CD14-positive monocyte (primary cell): Measurements from ENCODE around the gene NCMAP. TPM values are rescaled to one million over a fixed set of nuclear protein-coding genes. Genes with fewer than 3 reads are reported as not detected.
A peak's percentile ranks its signal among the peaks of the same experiment; 100 is the strongest.

Experiments
- DNase-seq, 3 donors: peaks; one replicate each; pipeline ENCODE4 v3.0.0-alpha.2; 2011 to 2022
- H2AFZ ChIP-seq: 2 replicates; pipeline ENCODE4 v1.6.0; 2012; ENCODE audit warnings: mild to moderate bottlenecking, low read depth, low read length, inconsistent platforms; ENCODE audit not compliant: insufficient read depth, poor library complexity, severe bottlenecking
- H3K27ac ChIP-seq, 2 donors: 1 replicate in 1 of 2; 2 replicates in 1 of 2; pipeline ENCODE4 v1.5.1; 2012 to 2013; ENCODE audit warnings: low read length in 2 of 2, control low read depth in 1 of 2, inconsistent platforms in 1 of 2, low read depth in 1 of 2, mild to moderate bottlenecking in 1 of 2
- H3K27me3 ChIP-seq, 2 donors: one replicate each; pipeline versions ENCODE4 v1.6.0 to v1.6.1; 2011 to 2013; ENCODE audit warnings: low read length in 2 of 2; ENCODE audit not compliant: control insufficient read depth in 2 of 2, insufficient read depth in 2 of 2
- H3K36me3 ChIP-seq, 2 donors: replicated peaks in 1 of 2; 1 replicate in 1 of 2; 2 replicates in 1 of 2; pipeline versions ENCODE4 v1.5.1 to v1.6.1; 2012 to 2013; ENCODE audit warnings: low read length in 2 of 2, control low read depth in 1 of 2, inconsistent platforms in 1 of 2, mild to moderate bottlenecking in 1 of 2; ENCODE audit not compliant: insufficient read depth in 2 of 2, control insufficient read depth in 1 of 2
- H3K4me1 ChIP-seq, 2 donors: 1 replicate in 1 of 2; 2 replicates in 1 of 2; pipeline versions ENCODE4 v1.5.1 to v1.6.1; 2012 to 2013; ENCODE audit warnings: low read length in 2 of 2, control low read depth in 1 of 2, inconsistent platforms in 1 of 2, mild to moderate bottlenecking in 1 of 2, moderate library complexity in 1 of 2; ENCODE audit not compliant: insufficient read depth in 2 of 2, control insufficient read depth in 1 of 2
- H3K4me2 ChIP-seq: replicated peaks from 2 replicates; pipeline ENCODE3; 2012; ENCODE audit warnings: low read length, moderate library complexity, mild to moderate bottlenecking; ENCODE audit not compliant: poor library complexity, severe bottlenecking; ENCODE audit errors: extremely low read depth
- H3K4me3 ChIP-seq, 3 experiments: fragments of 200-600 bp in 1 of 3; sonication (generic) in 1 of 3; replicated peaks in 1 of 3; 1 replicate in 2 of 3; 2 replicates in 1 of 3; pipeline ENCODE4 v1.5.1; 2011 to 2013; ENCODE audit warnings: low read length in 3 of 3, mild to moderate bottlenecking in 3 of 3, control low read depth in 2 of 3, low read depth in 2 of 3, inconsistent platforms in 1 of 3, moderate library complexity in 1 of 3
- H3K79me2 ChIP-seq: 2 replicates; pipeline ENCODE4 v1.6.0; 2012; ENCODE audit warnings: mild to moderate bottlenecking, control low read depth, inconsistent platforms, low read length, moderate library complexity; ENCODE audit not compliant: insufficient read depth
- H3K9ac ChIP-seq: 2 replicates; pipeline ENCODE4 v1.6.0; 2017; ENCODE audit warnings: low read length, mild to moderate bottlenecking; ENCODE audit not compliant: insufficient read depth, poor library complexity, severe bottlenecking
- H3K9me3 ChIP-seq, 2 donors: replicated peaks in 1 of 2; 1 replicate in 1 of 2; 2 replicates in 1 of 2; pipeline versions ENCODE4 v1.5.1 to v1.6.1; 2012 to 2013; ENCODE audit warnings: low read length in 2 of 2, control low read depth in 1 of 2; ENCODE audit not compliant: control insufficient read depth in 1 of 2, insufficient read depth in 1 of 2
- H4K20me1 ChIP-seq: 2 replicates; pipeline ENCODE4 v1.6.0; 2012; ENCODE audit warnings: mild to moderate bottlenecking, low read length, control low read depth, moderate library complexity; ENCODE audit not compliant: insufficient read depth
- H3K27ac Mint-ChIP-seq, 7 donors: one replicate each; pipeline ENCODE4 v1.8.0; 2020; ENCODE audit warnings: mild to moderate bottlenecking in 7 of 7, mixed read lengths in 7 of 7, moderate library complexity in 6 of 7, inconsistent platforms in 2 of 7
- H3K27me3 Mint-ChIP-seq, 3 donors: one replicate each; pipeline ENCODE4 v1.8.0; 2021 to 2022; ENCODE audit warnings: low read depth in 3 of 3, mild to moderate bottlenecking in 3 of 3, mixed read lengths in 3 of 3, moderate library complexity in 3 of 3, inconsistent platforms in 1 of 3
- H3K36me3 Mint-ChIP-seq, 2 donors: one replicate each; pipeline ENCODE4 v1.8.0; 2020; ENCODE audit warnings: mixed read lengths in 2 of 2, inconsistent platforms in 1 of 2, mild to moderate bottlenecking in 1 of 2
- H3K4me1 Mint-ChIP-seq: one replicate; pipeline ENCODE4 v1.8.0; 2020; ENCODE audit warnings: mild to moderate bottlenecking, mixed read lengths
- H3K4me3 Mint-ChIP-seq, 2 donors: one replicate each; pipeline ENCODE4 v1.8.0; 2020; ENCODE audit warnings: mild to moderate bottlenecking in 2 of 2, mixed read lengths in 2 of 2, moderate library complexity in 1 of 2
- H3K9me3 Mint-ChIP-seq, 7 donors: one replicate each; pipeline ENCODE4 v1.8.0; 2020 to 2022; ENCODE audit warnings: mixed read lengths in 7 of 7, mild to moderate bottlenecking in 6 of 7, moderate library complexity in 6 of 7, inconsistent platforms in 2 of 7
- WGBS: methylation state at CpG from one replicate; pipeline ENCODE4 v1.1.5; 2013; ENCODE audit warnings: missing lambda C conversion rate; ENCODE audit not compliant: insufficient coverage; 5-methylcytosine and 5-hydroxymethylcytosine counted together
- intact Hi-C, 2 donors: fragments of 100-400 bp; cut with micrococcal nuclease; formaldehyde crosslinking; loops; one replicate each; pipeline versions ENCODE4 v1.15.0 to v1.15.1; 2023
- polyA plus RNA-seq, 3 donors: library from polyadenylated mRNA; depleted of rRNA in 1 of 3; unstranded in 2 of 3; stranded (reverse) in 1 of 3; fragments of 300-500 nt in 2 of 3; fragments of >200 nt in 1 of 3; fragmentation: Illumina TruSeq in 2 of 3; gene quantifications; 1 replicate in 2 of 3; 2 replicates in 1 of 3; pipeline ENCODE4 v1.2.3, GENCODE V29; 2012 to 2021
- TF ChIP-seq, protein P1 (sequence below): fragments of 200-600 bp; IDR thresholded peaks from one replicate; pipeline ENCODE4 v1.8.0; 2022; ENCODE audit warnings: antibody characterized with exemption, mild to moderate bottlenecking

The NCMAP gene
- polyA plus RNA-seq, 3 donors, result not detected

DNA sequence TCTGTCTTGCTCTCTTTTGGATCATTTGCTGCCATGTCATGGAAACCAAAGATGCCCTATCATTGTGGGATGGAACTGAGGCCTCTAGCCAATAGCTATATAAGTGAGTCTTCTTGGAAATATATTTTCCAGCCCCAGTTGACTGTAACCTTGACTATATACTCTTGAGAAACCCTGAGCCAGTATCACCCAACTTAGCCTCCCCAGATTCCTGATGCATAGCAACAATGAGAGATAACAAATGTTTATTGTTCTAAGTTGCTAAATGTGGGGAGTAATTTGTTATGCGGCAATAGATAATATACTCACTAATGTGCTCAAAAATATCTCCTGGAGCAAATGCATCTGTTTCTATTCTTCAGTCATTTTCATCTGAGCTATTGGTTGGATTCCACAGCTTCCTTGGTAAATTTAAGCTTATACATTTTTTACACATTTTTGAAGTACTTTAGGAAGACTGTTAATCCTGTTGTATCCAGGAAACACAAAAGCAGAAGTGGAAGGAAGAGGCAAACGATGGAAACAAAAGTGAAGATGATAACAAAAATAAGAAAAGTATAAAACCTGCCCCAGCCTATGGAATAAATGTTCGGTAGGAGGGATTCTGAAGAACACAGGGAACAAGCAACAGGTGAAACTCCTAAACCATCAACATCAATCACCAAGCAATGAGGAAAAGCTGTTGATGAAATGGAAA lies 80.9 kb downstream of the NCMAP start:
- H3K9ac ChIP-seq, result no peak overlapping the region
- no peaks in the 10 kb centered on the region for H3K79me2 ChIP-seq
- no peaks in the 10 kb centered on the region for H3K9me3 ChIP-seq
- Mint-ChIP-seq H3K4me1 (peaks cover 14% of the 10 kb centered on the region), H3K27ac (no peak overlapping the region), H3K9me3 (peaks cover 0 to 3% (median 0%) of the 10 kb centered on the region in 7 donors), H3K27me3 (peaks cover 1 to 4% (median 2%) of the 10 kb centered on the region in 3 donors), H3K36me3 (no peaks in the 10 kb centered on the region), H3K4me3 (no peak overlapping the region)
- WGBS, result no CpG with 5 or more reads among the region's 3 CpGs
- peak overlapping the region; percentile 53 for H2AFZ ChIP-seq
- no peaks in the 10 kb centered on the region for H3K27me3 ChIP-seq
- no peak overlapping the region for H3K4me3 ChIP-seq
- H3K27ac ChIP-seq, result no peak overlapping the region
- H3K36me3 ChIP-seq, result no peaks in the 10 kb centered on the region
- TF ChIP-seq, protein P1, sequence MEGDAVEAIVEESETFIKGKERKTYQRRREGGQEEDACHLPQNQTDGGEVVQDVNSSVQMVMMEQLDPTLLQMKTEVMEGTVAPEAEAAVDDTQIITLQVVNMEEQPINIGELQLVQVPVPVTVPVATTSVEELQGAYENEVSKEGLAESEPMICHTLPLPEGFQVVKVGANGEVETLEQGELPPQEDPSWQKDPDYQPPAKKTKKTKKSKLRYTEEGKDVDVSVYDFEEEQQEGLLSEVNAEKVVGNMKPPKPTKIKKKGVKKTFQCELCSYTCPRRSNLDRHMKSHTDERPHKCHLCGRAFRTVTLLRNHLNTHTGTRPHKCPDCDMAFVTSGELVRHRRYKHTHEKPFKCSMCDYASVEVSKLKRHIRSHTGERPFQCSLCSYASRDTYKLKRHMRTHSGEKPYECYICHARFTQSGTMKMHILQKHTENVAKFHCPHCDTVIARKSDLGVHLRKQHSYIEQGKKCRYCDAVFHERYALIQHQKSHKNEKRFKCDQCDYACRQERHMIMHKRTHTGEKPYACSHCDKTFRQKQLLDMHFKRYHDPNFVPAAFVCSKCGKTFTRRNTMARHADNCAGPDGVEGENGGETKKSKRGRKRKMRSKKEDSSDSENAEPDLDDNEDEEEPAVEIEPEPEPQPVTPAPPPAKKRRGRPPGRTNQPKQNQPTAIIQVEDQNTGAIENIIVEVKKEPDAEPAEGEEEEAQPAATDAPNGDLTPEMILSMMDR, result no peak
- no peak for DNase-seq
- peaks cover 5 to 6% of the 10 kb centered on the region in 2 donors for H3K4me1 ChIP-seq
- H4K20me1 ChIP-seq, result no peaks in the 10 kb centered on the region
- intact Hi-C loops, result no loop called here
- H3K4me2 ChIP-seq, result no peak overlapping the region

DNA sequence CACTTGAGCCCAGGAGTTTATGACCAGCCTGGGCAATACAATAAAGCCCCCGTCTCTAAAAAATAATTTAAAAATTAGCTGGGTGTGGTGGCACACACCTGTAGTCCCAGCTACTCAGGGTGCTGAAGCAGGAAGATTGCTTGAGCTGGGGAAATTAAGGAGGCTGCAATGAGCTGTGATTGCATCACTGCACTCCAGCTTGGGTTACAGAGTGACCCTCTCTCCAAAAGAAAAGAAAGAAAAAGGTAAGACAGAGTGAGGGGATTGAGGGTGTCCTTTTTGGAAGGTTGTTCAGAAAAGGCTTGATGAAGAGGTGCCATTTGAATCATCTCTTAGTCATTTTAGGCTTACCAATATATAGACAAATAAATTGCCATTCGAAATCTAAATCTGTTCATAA lies 83.2 kb downstream of the NCMAP start:
- Histone ChIP-seq H3K4me3 (no peak overlapping the region), H2AFZ (no peak overlapping the region), H3K27me3 (no peaks in the 10 kb centered on the region), H4K20me1 (peaks cover 6% of the 10 kb centered on the region), H3K36me3 (no peaks in the 10 kb centered on the region), H3K27ac (no peak overlapping the region), H3K9ac (no peak overlapping the region), H3K9me3 (no peaks in the 10 kb centered on the region), H3K4me1 (peaks cover 11 to 14% of the 10 kb centered on the region in 2 donors), H3K79me2 (peaks cover 10% of the 10 kb centered on the region), H3K4me2 (no peak overlapping the region)
- no peak for DNase-seq
- Mint-ChIP-seq H3K27ac (peak overlapping the region in 1 of 7 donors; percentile 18), H3K4me1 (peaks cover 19% of the 10 kb centered on the region), H3K36me3 (no peaks in the 10 kb centered on the region), H3K27me3 (peaks cover 1 to 4% (median 2%) of the 10 kb centered on the region in 3 donors), H3K9me3 (peaks cover 0 to 4% (median 0%) of the 10 kb centered on the region in 7 donors), H3K4me3 (no peak overlapping the region)
- intact Hi-C loops, result no loop called here
- 100% methylated on average over 1 of the region's 2 CpGs for WGBS
- TF ChIP-seq, protein P1, result no peak
